ENCODE results near the gene SEZ6L2.
"Not testable (repeated sequence)": the region's sequence is repeated elsewhere in the genome, so short reads cannot be mapped to it uniquely, and the experiment has no call there.

GRCh38 chr16:29931750-29932149, 32.4 kb upstream of the SEZ6L2 start:
- not testable (repeated sequence) for TF ChIP-seq REST (IDR thresholded peaks at IDR 0.05; ENCODE audit: unreplicated experiment); CTCF (conservative IDR thresholded peaks at IDR 0.05; ENCODE audit: low read depth in 2 of 2); POLR2AphosphoS5 (IDR thresholded peaks at IDR 0.05; ENCODE audit: low read depth); EZH2 (IDR thresholded peaks at IDR 0.05; ENCODE audit: low read depth, unreplicated experiment); EZH2phosphoT487 (IDR thresholded peaks at IDR 0.05; ENCODE audit: unreplicated experiment); STAT1 (IDR thresholded peaks at IDR 0.05; ENCODE audit: unreplicated experiment)

Data from GM23338 (cell line).